GM18526 (cell line): ENCODE results near the gene TMEM233.

ENCODE experiments used
- POLR2A ChIP-seq: IDR thresholded peaks from 3 replicates; pipeline ENCODE4 v1.6.1; 2011; ENCODE audit not compliant: insufficient read length; ENCODE audit errors: extremely low read depth

Gene TMEM233

DNA sequence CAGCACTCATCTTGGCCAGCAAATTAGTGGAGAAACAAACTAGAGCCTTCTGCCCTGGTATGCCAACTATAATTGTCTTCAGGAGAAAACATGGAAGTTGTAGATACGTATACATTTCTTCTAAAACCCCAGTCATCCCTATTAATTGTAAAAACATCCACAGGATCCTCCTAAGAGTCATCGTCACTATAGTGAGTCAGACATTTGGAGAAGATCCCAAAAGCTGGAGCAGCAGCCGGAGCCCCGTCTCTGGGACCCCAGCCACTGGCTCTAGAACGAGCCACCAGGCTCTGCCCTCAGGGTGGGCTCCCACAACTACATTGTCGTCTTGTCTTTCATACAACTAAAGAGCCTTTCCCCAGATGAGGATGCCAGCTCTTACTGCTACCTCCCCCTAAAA lies 89.8 kb downstream of the TMEM233 start:
- no peak for TF ChIP-seq POLR2A

DNA sequence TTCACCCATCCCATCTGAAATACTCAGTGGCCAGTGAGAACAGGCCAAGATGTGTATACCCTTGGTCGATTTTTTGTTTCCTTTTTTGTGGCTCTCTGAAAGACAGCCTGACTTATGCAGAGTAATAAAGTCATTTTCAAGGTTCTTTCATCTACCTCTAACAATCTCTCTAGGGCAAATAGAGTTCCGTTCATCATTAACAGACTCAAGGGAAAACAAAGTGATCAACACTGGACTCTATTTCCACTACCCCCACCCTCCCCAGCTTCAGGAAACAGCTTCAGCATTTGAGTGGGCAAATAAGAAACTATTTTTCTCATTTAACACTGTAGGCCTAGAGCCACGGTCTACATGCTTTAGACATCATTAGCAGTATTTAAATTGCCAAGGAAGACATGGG lies 90.2 kb downstream of the TMEM233 start:
- no peak for TF ChIP-seq POLR2A

GRCh38 chr12:119684711-119685369 lies 91.3 kb downstream of the TMEM233 start:
- TF ChIP-seq POLR2A, result no peak

DNA sequence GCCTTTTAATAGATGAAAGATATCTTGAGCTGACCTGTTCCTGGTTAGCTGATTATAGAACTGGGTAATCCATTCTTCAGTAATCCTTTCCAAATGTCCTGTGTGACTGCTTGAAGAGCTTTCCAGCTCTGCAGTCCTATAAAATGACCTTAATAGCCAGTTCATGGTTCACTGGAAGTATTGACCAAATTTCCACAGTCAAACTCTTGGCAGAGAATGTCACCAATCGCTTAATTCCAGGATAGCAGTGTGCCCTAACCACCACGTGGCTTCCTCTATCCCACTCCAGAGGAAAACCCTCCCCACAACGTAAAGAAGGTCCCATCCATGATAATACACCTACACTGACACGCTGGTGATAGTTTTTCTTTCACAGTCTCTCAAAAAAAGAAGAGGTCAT lies 91.8 kb downstream of the TMEM233 start:
- no peak for TF ChIP-seq POLR2A

GRCh38 chr12:119686355-119686754 lies 92.8 kb downstream of the TMEM233 start:
- TF ChIP-seq POLR2A, result no peak

DNA sequence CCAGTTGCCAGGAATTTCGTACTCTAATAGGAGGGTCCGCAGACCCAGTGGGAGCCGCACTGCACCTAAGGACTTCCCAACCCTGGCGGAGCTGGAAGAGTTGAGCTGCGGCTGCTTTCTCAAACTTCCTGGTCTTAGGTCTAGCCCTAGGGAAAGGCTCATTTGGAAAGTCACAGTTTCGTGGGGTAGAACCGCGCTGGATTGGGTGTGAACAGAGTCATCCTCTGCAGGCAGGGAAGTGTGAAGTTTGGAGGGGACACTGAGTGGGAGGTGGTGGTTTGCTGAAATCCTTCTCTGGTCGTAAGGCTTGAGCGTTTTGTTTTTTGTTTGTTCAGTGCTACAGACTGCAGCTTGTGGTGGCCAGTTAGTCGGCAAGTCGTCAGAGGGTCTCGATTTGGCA lies 93.2 kb downstream of the TMEM233 start:
- no peak for TF ChIP-seq POLR2A

GRCh38 chr12:119687406-119687805 lies 93.8 kb downstream of the TMEM233 start:
- no peak for TF ChIP-seq POLR2A

DNA sequence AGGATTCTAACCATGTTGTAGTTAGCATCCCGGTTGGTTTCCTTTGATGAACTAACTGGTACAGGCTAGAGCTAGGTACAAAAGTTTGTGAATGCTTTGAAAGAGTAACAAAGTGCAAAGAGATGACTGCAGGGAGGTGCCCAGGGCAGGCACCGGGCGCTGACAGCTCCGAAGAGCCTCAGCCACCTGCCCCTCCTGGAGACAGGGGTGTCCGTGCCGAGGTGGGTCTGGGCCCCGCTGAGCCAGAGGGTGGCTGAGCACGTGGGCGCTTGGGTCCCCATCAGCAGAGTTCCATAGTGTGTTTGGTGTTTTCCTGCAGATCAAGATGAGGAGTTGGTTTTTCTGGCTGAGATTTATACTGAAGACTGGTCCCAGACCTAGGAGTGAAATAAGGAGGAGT lies 94.3 kb downstream of the TMEM233 start:
- no peak for TF ChIP-seq POLR2A

GRCh38 chr12:119689935-119690500 lies 96.4 kb downstream of the TMEM233 start:
- no peak for TF ChIP-seq POLR2A

DNA sequence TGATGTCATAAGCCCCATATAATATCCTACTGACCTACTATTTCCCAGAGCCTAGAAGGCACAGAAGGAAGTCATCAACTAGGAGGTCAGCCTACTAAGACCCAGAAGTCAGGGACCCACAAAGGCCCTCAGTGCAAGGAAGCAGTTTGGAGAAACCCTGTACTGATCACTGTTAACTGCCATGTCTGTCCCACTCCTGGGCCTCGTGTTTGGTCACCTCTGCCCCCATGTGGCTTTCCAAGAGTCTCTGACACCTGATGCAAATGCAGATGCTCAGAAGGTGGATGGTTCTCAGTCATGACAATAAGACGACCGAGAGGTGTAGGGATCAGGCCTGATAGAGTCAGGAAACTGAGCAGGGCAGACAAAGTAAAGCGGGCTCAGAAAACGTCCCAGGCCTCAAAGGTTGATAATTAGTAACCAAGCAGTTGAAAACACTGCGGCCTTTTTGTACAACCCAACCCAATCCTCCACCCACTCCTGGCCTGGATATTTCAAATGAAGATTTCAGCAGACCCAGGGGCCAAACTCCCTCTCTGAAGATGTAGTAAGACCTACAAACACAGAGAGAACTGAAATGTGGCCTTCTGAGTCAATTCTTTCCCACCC lies 97.7 kb downstream of the TMEM233 start:
- TF ChIP-seq POLR2A, result no peak

- no peak for TF ChIP-seq POLR2A
These were observed 98.8 kb downstream of the TMEM233 start for GRCh38 chr12:119692410-119692809.
